Measurements from ENCODE around the gene AAK1. TPM values are rescaled to one million over a fixed set of nuclear protein-coding genes. Genes with fewer than 3 reads are reported as not detected.

The AAK1 gene
- total RNA-seq, 4 donors from 2014 or later: 44.3 to 85.0 (median 60.3) TPM

- Histone ChIP-seq H3K4me3 (no peak overlapping the region), H3K4me1 (peaks cover 0 to 5% (median 0%) of the 10 kb centered on the region in 4 donors), H3K27ac (no peak overlapping the region), H3K27me3 (no peaks in the 10 kb centered on the region), H3K9me3 (no peaks in the 10 kb centered on the region), H3K36me3 (peaks cover 0 to 92% (median 0%) of the 10 kb centered on the region in 3 donors)
- DNase-seq: no peak
- no peak for TF ChIP-seq POLR2A (IDR thresholded peaks at IDR 0.05)
- no peak for TF ChIP-seq CTCF (IDR thresholded peaks at IDR 0.05)
These were observed 133.8 kb downstream of the AAK1 start for GRCh38 chr2:69509750-69510140.

GRCh38 chr2:69509011-69509749 lies 134.4 kb downstream of the AAK1 start:
- Histone ChIP-seq H3K27me3 (no peaks in the 10 kb centered on the region), H3K4me1 (peaks cover 0 to 5% (median 0%) of the 10 kb centered on the region in 4 donors), H3K27ac (no peak overlapping the region), H3K36me3 (peaks cover 0 to 93% (median 0%) of the 10 kb centered on the region in 3 donors), H3K9me3 (no peaks in the 10 kb centered on the region), H3K4me3 (no peak overlapping the region)
- no peak for DNase-seq
- no peak for TF ChIP-seq CTCF (IDR thresholded peaks at IDR 0.05)
- no peak for TF ChIP-seq POLR2A (IDR thresholded peaks at IDR 0.05)

GRCh38 chr2:69505710-69506109 lies 137.8 kb downstream of the AAK1 start:
- Histone ChIP-seq H3K9me3 (no peaks in the 10 kb centered on the region), H3K27ac (no peak overlapping the region), H3K4me3 (no peak overlapping the region), H3K36me3 (peaks cover 0 to 68% (median 0%) of the 10 kb centered on the region in 3 donors), H3K4me1 (peaks cover 0 to 5% (median 0%) of the 10 kb centered on the region in 4 donors), H3K27me3 (no peaks in the 10 kb centered on the region)
- TF ChIP-seq POLR2A (IDR thresholded peaks at IDR 0.05) (no peak), CTCF (IDR thresholded peaks at IDR 0.05) (no peak)
- no peak for DNase-seq

- no peak for TF ChIP-seq POLR2A (IDR thresholded peaks at IDR 0.05)
- TF ChIP-seq CTCF (IDR thresholded peaks at IDR 0.05): no peak
- no peak for DNase-seq
- Histone ChIP-seq H3K4me1 (no peaks in the 10 kb centered on the region), H3K27me3 (no peaks in the 10 kb centered on the region), H3K4me3 (no peak overlapping the region), H3K27ac (no peak overlapping the region), H3K9me3 (no peaks in the 10 kb centered on the region), H3K36me3 (peaks cover 0 to 37% (median 0%) of the 10 kb centered on the region in 3 donors)
These were observed 142.2 kb downstream of the AAK1 start for GRCh38 chr2:69501301-69501700.

- no peak for DNase-seq
- Histone ChIP-seq H3K4me3 (no peak overlapping the region), H3K9me3 (no peaks in the 10 kb centered on the region), H3K27ac (no peak overlapping the region), H3K36me3 (peaks cover 0 to 25% (median 0%) of the 10 kb centered on the region in 3 donors), H3K4me1 (no peaks in the 10 kb centered on the region), H3K27me3 (no peaks in the 10 kb centered on the region)
- no peak for TF ChIP-seq CTCF (IDR thresholded peaks at IDR 0.05)
- peak in 1 of 2 donors; percentile 15 for TF ChIP-seq POLR2A (IDR thresholded peaks at IDR 0.05)
These were observed 143.6 kb downstream of the AAK1 start for GRCh38 chr2:69499966-69500365.
